GM19438 (cell line): Measurements from ENCODE around the gene GIGYF2.
"Not testable (repeated sequence)": the region's sequence is repeated elsewhere in the genome, so short reads cannot be mapped to it uniquely, and the experiment has no call there.

Experiments
- ATAC-seq: cut with Tn5 transposase; IDR thresholded peaks from one replicate; pipeline ENCODE4 v1.9.1; 2021; ENCODE audit warnings: low read depth; ENCODE audit not compliant: unreplicated experiment

GIGYF2 gene

DNA sequence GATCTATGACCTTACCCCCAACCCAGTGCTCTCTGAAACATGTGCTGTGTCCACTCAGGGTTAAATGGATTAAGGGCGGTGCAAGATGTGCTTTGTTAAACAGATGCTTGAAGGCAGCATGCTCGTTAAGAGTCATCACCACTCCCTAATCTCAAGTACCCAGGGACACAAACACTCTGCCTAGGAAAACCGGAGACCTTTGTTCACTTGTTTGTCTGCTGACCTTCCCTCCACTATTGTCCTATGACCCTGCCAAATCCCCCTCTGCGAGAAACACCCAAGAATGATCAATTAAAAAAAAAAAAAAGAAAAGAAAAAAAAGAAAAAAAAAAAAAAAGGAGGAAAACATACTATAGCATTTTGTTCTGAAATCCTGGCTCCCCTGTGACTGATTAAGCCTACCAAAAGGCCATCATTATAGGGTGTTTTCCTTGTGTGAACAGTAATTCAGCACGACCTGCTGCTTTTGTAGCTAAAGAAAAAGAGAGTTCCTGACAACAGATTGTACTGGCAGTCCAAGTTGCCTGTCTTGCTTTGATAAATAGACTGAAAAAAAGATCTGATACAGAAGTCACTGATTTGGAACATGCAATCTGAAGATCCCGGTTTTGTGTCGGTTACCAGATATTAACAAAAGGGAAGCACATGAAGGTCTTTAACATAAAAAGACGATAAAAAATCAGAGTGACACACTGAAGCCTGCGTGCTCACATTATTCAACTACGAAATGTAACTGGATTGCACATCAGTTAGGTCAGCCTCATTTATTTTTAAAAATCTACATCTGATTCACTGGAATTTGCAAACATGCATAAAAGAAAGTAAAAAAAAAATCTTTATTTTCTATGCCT lies 210.0 kb downstream of the GIGYF2 start:
- not testable (repeated sequence) for ATAC-seq

DNA sequence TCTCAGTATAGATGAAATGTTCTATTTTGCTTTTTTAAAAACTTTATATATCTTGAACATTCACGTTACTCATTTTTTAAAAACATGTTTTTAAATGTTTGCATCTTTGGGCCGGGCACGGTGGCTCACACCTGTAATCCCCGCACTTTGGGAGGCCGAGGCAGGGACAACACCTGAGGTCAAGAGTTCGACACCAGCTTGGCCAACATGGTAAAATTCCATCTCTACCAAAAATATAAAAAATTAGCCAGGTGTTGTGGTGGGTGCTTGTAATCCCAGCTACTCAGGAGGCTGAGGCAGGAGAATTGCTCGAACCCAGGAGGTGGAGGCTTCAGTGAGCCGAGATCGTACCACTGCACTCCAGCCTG lies 210.6 kb downstream of the GIGYF2 start:
- not testable (repeated sequence) for ATAC-seq

DNA sequence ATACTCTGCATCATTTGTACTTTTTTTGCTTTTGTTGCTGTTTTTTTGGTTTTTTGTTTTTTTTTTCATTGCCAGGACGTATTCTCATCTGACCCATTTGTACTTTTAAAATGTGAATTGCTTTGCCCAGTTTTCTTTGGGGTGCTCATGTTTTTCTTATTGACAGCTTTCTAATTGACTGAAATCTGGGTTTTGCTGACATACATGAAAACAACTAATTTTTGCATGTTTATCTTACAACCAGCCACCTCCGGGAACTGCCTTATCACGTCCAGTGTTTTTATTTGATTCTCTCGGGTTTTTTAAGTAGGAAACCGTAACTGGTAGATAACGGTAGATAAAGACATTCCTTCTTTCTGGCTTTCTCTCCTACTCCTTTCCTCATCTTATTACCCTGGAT lies 211.6 kb downstream of the GIGYF2 start:
- no peak for ATAC-seq
